ENCODE measurements around the gene MAMLD1.

MAMLD1 gene

DNA sequence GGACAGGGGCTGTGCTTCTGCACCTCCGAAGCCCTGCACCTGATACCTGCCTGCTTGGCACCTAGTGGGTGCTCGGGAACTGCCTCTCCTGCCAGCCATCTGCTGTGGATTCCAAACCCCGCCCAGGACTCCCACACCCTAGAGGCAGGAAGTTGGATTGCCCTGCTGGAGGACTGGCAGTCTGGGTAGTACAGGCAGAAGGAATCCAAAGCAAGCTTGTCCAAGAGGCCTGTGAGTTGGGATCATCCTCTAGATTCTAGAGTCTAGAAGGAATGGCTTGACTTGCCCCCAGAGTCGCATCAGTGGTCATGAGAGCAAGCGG lies 140.7 kb downstream of the MAMLD1 start:
- no peak for DNase-seq

DNA sequence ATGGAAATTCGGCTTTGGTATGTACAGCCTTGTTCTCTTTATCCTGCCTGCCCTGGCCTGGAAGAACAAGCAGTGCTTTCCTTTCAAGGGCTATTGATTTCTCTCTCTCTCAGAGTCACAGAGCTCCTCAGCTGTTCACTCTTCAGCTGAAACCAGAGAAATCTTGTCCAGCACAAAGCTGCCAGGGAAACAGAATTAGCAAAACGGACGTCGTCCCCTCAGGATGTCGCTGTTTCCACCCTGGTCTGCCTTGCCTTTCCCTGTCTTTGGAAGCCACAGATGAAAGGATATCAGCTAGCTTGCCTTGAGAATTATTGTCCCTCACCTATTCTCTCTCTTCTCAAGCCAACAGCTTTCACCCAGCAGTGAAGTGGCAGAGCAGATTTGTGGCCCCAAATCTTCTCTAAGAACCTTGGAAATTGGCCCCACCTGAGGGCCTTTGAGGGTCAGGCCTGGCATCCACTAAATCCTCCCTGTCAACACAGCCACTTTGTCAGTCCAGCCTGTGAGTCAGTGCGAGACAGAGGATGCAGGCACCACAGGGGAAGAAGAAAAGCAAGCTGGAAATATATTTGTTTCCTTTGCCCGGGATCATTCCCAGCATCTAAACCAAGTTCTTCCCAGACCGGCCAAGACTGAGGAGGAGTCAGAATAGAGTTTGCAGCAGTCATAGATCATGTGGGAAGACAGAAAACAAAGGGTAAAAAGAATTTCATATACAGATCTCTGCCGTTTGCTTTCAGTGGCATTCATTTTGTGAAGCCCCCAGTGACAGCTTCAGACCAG lies 141.5 kb downstream of the MAMLD1 start:
- no peak for DNase-seq

DNA sequence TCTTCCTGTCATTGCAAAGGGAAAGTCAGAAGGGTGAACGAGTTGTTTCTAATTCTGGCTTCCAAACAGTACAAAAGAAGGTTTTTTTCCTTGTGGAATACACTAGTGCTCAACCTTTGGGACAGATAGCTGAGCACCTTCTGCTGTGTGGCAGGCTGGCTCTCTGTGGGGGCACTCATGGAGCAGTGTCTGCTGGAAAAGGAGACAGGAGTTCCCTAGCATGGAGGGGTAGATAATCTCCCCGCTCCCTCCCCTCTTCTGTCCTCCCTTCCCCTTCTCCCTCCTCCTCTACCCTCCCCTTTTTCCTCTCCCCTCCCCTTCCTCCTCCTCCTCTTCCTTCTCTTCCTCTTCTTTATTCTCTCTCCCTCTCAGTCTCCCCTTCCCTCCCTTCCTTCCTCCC lies 142.9 kb downstream of the MAMLD1 start:
- no peak for DNase-seq

DNA sequence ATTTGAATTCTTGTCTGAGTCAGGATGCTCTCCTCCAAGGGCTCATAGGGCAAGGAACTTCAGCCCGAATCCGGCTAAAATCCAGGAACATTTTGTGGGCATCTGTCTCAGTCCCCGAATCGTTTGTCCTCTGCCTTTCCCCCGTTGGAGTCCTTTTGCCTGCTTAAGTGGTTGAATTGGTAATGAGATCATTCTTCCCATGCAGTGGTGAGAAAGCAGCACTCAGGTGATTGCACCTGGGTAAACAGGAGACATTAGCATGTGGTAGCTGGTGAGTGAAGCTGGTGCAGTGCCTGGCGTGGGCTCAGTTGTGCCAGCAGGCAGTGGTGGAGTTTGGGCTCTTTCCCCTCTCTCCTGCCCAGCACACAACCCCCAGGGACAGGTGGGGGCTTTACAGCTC lies 143.4 kb downstream of the MAMLD1 start:
- DNase-seq = no peak

DNA sequence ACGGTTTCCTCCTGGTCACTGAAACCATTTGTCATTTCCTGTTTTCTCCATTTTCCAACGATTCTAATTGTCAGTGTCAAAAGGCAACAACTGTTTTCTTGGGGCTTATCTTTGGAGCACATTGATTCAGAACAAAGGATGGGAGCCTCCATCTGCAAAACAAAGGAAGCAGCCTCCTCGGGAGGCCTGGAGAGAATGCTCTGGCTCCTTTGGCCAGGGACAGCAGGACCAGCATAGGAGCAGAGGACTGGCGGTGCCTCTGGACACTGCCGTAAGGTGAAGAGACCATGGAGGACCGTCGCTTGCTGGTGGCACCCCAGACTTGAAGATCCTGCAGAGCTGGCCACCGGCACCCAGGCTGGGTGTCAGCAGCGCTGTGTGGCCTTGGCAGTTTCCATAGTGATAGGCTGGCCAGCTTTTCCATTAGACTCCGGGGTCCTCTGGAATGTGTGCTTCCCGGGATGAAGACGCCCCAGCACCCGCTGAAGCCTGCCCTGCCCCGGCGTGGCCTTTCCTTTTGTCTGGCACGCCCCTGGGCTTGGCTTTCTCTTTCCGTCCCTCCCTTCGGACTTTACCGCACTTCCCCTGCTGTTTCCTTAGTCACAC lies 144.2 kb downstream of the MAMLD1 start:
- DNase-seq = no peak

DNA sequence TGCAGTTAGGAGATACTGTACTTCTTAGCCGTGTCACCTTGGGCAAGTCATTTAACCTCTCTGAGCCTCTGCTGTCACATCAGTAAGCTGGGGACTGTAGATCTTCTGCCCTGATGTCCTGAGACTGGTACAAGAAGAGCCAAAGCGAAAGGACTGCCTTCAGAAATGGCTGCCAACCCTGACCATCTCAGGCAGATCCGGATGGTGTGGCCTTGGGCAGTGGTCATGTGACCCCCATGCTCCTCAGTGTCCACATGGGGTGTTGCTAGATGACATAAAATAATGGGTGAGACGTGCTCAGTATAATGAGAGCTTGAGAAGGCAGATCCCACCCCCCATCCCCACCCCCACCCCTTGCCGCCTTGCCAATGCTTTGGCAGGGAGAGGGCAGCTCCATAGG lies 144.9 kb downstream of the MAMLD1 start:
- DNase-seq = no peak

DNA sequence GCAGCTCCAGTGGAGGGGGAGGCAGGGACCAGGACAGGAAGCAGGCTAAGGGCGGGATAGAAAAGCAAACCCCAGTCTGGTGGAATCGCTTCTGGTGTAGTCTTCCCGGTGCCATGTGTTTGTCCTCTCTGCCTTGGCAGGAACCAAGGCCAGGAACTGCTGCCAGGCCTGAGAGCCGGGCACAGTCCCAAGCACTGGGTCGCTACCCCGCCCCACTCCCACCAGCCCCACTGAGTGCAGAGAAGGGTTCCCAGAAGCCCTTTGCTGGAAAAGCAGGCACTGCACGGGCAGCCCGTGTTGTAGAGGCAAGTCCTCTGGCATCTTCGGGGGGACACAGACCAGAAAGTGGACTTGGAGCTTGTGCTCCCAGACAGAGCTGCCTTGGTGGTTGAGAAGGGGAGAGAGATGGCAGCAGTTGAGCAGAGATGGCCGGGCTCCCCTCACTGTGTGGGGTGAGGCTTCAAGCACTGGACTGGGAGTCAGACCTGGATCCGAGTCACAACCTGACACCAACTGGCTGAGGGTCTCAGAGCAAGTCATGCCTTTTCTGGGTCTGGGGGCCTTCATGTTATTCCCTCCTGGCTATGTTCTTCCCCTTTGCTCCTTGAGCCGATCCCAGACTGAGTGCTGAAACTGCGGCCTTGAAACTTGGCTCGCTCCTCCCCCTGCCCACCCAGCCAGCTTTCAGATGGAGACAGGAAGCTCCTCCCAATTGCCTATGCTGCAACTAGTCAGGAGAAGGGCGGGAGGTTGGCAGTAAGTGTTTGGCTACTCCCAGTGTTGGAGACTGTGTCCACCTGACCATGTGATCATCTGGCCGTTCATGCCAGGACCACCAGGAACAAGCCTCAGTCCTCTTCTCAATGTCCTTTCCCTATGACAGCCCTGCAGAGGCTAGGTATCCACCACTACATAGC lies 145.6 kb downstream of the MAMLD1 start:
- no peak for DNase-seq

DNA sequence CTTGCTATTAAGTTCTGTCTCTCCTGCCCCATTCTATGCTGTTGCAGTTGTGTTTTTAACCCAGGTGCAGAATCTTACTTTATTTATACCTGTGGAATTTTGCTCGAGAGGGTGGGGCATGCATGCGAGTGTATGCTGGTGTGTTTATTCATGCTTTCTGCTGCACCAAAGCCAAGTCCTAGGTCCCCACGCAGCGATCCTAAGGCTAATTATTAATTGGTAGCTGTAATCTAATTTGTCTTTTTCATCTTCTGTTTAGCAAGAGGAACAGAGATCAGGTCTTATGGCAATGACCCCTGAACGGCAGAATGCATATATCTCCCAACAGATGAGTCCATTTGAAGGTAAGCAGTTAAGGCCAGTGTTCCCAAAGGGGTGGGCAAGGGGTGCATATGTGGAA lies 146.6 kb downstream of the MAMLD1 start:
- DNase-seq = no peak

DNA sequence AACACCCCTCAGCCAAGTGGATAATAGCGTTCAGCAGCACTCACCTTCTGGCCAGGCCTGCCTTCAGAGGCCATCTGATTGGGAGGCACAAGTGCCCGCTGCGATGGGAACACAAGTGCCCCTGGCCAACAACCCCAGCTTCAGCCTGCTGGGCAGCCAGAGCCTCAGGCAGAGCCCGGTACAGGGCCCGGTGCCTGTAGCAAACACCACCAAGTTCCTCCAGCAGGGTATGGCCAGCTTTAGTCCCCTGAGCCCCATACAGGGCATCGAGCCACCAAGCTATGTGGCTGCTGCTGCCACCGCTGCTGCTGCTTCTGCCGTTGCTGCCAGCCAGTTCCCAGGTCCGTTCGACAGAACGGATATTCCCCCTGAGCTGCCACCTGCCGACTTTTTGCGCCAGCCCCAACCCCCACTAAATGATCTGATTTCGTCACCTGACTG lies 149.4 kb downstream of the MAMLD1 start:
- DNase-seq = no peak

DNA sequence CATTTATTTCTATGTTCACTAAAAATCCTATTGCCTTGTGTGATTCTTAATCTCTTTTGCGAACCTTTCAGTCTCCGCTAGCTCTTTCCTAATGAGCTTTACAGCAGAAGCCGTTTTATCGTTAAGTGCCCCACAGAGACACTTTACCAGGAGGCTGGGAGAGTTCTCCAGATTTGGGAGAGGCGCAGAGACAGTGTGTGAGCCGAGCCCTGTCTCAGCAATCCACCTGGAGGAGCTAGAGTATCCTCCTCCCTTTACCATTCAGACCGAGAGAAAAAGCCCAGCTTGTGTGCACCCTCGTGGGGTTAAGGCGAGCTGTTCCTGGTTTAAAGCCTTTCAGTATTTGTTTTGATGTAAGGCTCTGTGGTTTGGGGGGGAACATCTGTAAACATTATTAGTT lies 150.4 kb downstream of the MAMLD1 start:
- no peak for DNase-seq

DNA sequence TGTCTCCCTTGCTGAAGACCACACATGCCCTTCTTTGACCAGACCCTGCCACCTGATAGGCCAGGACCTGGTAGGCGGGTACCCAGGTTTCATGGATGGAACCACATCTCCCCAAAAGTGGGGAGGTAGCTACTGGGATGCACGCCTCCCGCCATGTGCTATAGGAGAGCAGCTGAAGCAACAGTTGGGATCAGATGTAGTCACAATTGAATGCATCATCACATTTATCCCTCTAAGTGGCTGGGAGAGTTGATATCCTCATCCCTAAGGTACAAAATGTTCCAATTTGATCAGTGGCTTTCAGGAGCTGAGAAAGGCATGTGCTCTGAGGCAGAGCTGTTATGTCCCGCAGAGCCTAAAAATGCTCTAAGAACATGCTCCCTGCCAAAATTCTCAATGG lies 151.3 kb downstream of the MAMLD1 start:
- DNase-seq = no peak

DNA sequence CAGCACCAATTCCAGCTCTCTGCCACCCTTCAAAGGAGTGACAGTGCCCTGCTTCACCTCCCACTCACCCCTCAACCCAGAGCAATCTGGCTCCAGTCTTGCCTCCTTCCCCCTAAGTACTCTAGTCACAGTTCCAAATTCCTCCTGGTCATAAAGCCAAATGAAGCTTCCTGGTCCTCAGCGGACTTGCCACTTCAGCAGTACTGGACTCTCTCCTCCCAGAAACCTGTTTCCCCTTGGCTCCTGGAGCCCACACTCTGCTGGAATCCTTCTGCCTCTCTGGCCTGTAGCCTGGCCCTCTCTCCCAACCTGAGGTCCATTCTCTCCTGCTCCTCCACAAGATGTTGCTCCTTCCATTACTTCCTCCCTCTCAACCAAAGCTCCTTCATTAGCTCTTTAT lies 152.7 kb downstream of the MAMLD1 start:
- no peak for DNase-seq

DNA sequence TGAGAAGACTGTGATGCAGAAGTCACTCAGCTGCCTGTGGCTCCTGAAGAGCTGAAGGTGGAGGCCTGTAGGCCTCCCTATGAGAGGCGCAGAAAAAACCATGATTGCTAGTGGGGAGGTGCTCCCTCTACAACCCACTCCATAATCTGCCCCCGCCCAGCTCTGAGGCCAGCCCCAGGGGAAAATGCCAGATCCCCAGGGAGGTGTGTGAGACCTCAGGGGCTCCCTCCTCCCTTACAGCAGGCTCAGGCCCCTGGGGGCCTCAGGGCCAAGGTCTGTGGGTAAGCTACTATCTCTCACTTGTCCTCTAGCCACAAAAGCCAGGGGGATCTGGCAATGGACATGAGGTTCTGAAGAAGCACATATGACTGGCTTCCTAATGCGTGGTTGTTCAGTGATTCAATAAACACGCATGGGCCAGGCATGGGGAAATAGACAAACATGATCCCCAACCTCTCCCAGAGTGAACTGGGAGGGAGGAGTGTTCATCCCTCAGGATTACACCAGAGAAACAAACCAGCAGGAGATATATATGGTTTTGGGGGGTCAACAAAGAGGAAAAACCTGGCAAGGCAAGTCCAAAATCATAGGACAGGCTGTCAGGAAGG lies 154.3 kb downstream of the MAMLD1 start:
- DNase-seq = no peak

DNA sequence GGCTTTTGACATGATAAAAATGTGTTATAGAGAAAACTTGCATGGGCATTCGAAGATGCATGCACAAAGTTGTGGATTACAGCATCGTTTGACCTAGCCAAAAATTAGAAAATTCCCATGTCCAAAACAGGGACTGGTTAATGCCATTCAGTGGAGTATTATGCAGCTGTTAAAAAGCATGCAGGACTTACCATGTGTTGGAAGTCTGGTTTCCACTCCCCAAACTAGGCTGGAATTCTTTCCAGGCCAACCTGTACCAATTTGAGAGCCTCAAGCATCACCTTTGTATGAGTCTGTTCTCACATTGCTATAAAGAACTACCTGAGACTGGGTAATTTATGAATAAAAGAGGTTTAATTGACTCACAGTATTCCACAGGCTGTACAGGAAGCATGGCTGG lies 159.4 kb downstream of the MAMLD1 start:
- DNase-seq = no peak

DNA sequence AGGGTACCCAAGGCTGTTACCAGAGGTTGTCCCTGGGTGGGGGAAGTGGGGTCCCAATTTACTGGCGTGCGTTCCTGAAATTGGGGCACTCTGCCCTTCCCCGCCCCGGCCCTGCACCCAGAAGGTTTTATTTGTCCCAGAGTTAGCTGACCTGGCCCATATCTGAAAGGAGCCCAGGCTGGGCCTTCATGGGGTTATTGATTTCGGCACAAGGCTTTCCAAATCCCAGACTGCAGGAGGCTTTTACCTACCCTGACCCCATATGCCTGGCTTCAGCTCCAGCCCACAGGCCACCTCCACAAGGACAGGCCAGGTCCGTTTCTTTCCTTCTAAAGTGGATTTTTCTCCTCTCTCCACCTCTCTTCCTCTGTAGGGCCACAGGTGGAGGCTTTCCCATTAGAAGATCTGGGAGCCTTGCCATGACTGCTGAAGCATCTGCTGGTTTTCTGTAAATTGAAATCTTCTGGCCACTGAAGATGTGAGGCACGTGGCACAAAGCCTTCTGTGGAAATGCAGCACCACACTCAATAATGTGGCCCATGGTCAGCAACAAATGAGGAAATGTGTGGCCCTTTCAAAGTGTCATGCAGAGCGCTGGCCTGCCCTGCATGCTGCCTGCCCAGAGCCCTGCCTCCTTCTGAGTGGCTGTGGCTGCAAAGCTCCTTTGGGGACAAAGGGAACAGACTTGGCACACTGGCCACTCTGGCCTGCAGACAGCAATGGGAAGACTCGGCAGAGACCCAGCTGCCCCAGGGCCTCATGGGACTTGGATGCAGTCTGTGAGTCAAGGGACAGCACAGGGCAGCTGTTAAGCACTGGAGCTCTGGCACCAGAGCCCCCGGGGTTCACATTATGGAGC lies 162.2 kb downstream of the MAMLD1 start:
- DNase-seq = no peak

DNA sequence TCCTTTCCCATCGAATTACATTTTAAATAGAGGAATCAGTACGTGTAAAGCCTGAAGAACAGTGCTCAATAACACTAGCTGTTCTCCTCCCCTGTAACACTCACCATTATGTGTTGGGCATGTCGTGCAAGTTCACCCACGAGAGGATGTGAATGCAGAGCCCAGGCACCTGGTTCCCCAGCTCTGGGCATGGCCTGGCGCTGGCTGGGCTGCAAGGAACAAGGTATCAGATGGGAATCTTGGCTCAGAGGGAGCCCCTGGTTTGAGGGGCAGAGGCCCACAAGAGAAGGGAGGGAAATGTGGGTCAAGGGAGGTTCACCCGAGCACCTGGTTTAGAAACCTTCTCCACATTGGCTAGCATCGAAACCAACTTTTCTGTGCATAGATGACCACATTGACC lies 163.6 kb downstream of the MAMLD1 start:
- no peak for DNase-seq

DNA sequence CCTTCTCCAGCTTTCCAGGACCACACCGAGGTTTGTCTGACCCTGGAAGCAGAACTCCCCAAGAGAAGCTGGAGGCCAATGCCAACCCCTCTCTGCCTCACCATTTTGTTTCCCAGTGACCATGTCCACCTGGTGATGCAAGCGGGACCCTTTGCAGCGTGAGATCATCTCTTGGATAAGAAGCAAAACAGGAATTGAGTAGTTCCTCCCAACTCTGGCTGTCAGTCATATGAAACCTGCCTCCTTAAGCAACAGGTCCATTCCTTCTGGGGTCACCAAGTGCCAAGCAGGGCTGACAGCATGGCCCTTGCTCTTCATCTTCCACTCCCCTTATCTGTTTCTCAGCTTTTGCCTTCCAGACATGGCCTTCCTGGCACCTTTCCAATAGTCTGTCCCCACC lies 164.0 kb downstream of the MAMLD1 start:
- no peak for DNase-seq

DNA sequence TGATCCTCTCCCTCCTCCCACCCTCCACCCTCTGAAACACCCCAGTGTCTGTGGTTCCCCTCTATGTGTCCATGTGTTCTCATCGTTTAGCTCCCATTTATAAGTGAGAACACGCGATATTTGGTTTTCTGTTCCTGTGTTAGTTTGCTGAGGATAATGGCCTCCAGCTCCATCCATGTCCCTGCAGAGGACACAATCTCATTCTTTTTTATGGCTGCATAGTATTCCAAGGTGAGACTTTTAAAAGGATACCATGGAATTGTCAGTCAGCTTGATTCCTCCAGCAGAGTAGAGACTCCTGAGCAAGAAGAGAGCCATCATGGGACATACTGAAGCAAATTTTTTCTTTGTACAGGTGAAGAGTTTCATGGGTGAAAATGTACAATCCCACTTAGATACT lies 166.5 kb downstream of the MAMLD1 start:
- DNase-seq = no peak

DNA sequence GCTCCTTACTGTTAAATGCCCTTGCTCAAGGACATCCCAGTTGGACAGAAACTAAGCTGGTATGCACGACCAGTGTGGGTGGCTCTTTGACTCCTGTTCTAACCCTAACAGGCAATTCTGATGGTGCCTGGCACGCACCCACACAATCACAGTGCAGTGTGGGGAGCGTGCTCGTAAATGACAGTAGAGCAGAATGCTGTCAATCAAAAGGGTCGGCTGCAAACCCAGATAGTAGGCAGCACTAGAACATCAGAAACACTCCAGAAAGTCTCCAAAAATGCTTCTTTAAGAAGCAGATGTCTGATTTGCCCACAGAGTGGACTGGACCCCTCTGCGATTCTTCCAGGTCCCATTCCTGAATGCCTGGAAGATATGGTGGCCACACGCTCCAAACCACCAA lies 167.7 kb downstream of the MAMLD1 start:
- DNase-seq = no peak

DNA sequence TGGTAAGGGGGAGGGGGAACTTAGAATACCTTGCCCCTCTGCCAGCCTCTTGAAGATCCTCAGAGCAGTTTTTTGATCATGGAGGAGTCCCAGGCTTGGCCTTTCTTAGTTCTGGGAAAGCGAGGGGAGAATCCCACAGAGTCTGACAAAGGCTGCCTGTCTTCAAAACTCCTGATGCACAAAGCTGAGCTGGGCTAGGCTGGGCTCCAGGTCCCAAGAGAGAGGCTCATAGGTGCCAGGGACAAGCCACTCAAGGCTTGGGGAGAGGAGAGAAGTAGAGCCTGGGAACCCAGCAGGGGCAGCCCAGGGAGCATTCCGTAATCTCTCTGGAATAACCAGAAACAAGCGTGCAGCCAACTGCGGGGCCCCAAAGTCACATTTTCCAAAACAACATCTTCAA lies 168.3 kb downstream of the MAMLD1 start:
- no peak for DNase-seq

DNA sequence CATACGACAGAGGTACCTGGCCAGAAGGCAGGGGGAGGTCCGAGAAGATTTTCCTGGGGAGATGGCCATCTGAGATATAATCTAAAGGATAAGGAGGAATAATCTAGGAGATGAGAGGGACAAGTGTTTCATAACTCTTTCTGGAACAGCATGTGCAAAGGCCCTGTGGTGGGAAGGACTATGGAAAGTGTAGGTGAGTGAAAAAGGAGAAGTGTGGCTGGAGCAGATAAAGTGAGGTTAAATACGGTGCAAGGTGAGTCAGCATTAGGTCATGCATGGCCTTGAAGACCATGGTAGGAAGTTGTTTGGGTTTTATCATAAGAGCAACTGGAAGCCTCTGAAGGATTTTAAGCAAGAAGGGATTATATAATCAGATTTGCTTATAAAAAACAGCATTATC lies 170.7 kb downstream of the MAMLD1 start:
- no peak for DNase-seq

DNA sequence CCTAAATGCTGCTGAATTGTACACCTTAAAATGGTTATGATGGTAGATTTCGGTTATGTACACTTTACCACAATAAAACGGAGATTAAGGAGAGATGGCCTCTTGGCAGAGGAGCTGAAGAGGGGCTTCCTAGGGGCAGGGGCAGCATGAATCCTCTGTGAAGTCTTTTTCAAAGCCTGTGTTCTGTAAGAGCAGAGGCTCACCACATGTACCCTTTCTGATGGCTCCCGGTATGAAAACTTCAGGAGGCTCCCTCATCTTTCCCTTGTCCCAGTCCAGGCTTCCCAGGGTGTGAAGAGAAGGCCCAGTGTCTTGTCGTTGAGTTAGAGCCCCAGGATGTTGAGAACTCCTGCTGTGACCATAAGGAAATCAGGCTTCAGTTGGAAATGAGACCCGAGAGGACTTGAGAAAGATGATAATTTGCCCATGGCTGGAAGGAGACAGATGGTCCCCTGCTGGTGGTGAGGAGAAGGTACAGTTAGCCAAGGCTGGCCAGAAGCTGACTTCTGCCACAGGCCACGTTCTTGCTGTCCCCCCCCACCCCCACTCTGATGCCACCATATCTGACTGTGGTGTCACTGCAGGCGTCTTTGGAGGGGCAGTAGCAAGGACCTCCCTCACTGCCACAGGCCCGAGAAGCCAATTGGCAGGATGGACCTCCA lies 173.5 kb downstream of the MAMLD1 start:
- DNase-seq = no peak
